ENCODE measurements around the gene SERPINE1.

DNA sequence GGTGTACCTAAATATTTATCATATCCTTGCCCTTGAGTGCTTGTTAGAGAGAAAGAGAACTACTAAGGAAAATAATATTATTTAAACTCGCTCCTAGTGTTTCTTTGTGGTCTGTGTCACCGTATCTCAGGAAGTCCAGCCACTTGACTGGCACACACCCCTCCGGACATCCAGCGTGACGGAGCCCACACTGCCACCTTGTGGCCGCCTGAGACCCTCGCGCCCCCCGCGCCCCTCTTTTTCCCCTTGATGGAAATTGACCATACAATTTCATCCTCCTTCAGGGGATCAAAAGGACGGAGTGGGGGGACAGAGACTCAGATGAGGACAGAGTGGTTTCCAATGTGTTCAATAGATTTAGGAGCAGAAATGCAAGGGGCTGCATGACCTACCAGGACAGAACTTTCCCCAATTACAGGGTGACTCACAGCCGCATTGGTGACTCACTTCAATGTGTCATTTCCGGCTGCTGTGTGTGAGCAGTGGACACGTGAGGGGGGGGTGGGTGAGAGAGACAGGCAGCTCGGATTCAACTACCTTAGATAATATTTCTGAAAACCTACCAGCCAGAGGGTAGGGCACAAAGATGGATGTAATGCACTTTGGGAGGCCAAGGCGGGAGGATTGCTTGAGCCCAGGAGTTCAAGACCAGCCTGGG is 11.4 kb downstream of the SERPINE1 start:
- TF ChIP-seq, protein P1, sequence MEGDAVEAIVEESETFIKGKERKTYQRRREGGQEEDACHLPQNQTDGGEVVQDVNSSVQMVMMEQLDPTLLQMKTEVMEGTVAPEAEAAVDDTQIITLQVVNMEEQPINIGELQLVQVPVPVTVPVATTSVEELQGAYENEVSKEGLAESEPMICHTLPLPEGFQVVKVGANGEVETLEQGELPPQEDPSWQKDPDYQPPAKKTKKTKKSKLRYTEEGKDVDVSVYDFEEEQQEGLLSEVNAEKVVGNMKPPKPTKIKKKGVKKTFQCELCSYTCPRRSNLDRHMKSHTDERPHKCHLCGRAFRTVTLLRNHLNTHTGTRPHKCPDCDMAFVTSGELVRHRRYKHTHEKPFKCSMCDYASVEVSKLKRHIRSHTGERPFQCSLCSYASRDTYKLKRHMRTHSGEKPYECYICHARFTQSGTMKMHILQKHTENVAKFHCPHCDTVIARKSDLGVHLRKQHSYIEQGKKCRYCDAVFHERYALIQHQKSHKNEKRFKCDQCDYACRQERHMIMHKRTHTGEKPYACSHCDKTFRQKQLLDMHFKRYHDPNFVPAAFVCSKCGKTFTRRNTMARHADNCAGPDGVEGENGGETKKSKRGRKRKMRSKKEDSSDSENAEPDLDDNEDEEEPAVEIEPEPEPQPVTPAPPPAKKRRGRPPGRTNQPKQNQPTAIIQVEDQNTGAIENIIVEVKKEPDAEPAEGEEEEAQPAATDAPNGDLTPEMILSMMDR (conservative IDR thresholded peaks at IDR 0.05; ENCODE audit: low read depth, low read length), result peak; percentile 60
- no peak for TF ChIP-seq MXI1 (IDR thresholded peaks at IDR 0.05; ENCODE audit: borderline replicate concordance, low read depth, low read length)
- TF ChIP-seq RFX5 (IDR thresholded peaks at IDR 0.05; ENCODE audit: low read depth, low read length), result no peak
- peak; percentile 77 for TF ChIP-seq POLR2A (IDR thresholded peaks at IDR 0.05; ENCODE audit: low read depth, low read length)
- TF ChIP-seq SMC3 (IDR thresholded peaks at IDR 0.05; ENCODE audit: low read depth, low read length), result peak; percentile 26; the same call in 1 of the 2 replicates
- peak; percentile 74; the same call in 1 of the 2 replicates for TF ChIP-seq MAZ (IDR thresholded peaks at IDR 0.05; ENCODE audit: borderline replicate concordance, low read depth, low read length)
- TF ChIP-seq MAFK (IDR thresholded peaks at IDR 0.05; ENCODE audit: low read depth, low read length), result no peak
- TF ChIP-seq, protein P2, sequence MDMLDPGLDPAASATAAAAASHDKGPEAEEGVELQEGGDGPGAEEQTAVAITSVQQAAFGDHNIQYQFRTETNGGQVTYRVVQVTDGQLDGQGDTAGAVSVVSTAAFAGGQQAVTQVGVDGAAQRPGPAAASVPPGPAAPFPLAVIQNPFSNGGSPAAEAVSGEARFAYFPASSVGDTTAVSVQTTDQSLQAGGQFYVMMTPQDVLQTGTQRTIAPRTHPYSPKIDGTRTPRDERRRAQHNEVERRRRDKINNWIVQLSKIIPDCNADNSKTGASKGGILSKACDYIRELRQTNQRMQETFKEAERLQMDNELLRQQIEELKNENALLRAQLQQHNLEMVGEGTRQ (IDR thresholded peaks at IDR 0.05; ENCODE audit: low read depth, low read length), result peak; percentile 95

Measured in IMR-90 (cell line).